Epithelial cell of umbilical artery (primary cell): ENCODE data around the gene LRRTM3. TPM values are rescaled to one million over a fixed set of nuclear protein-coding genes. Genes with fewer than 3 reads are reported as not detected.

ENCODE experiments used
- total RNA-seq: library from RNA; depleted of rRNA; stranded (reverse); fragments of >200 nt; gene quantifications from 2 replicates; pipeline ENCODE4 v1.2.3, GENCODE V29; 2014

LRRTM3 gene
- not detected in 2 replicates for total RNA-seq

GRCh38 chr10:66925896-66926715 is at the start of gene LRRTM3:
TSS of gene LRRTM3 (plus strand) at chr10:66926036.

